ENCODE data around the gene NCOR2. TPM values are rescaled to one million over a fixed set of nuclear protein-coding genes. Genes with fewer than 3 reads are reported as not detected.

NCOR2 gene
- total RNA-seq, 1 donor from 2014 or later, result 20.3 TPM

DNA sequence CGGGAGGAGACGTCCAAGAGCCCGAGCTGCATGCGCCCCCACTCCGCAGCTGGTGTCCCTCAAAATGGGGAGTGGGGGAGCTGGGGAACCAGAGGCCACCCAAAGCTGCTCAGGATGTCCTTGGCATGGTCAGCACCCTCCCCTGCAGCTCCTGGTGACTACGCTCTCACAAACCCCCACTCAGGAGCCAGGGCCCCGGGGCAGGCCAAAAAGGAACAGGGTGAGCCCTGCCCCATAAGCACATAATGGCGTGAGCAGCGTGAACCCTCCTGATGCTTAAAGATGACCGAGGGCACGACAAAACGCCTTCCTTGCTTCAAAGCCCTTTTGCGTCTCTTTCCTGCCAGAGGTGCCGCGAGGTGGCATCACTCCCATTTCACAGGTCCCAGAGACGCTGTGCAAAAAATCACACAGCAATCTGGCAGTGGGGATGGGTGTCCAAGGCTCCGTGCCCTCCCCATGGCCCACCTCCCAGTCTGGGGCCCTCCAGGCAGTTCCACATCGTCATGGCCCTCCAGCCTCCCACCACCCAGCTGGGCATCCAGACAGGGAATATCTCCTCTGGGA is 13.5 kb downstream of the NCOR2 start:
- peaks cover 2% of the 10 kb centered on the region for H3K36me3 ChIP-seq (ENCODE audit: control insufficient read depth, insufficient read depth, low read length)
- H3K4me3 ChIP-seq (ENCODE audit: low read depth, low read length), result no peak overlapping the region
- no peak for DNase-seq (ENCODE audit: low read depth)
- FAIRE-seq, result no peak
- H3K27me3 ChIP-seq (ENCODE audit: control insufficient read depth, insufficient read depth, low read length), result no peaks in the 10 kb centered on the region
- TF ChIP-seq CTCF (IDR thresholded peaks at IDR 0.05; ENCODE audit: insufficient read depth, low read length, severe bottlenecking), result no peak

GRCh38 chr12:124551268-124552144 is 15.9 kb downstream of the NCOR2 start:
- Histone ChIP-seq H3K4me3 (ENCODE audit: low read depth, low read length) (no peak overlapping the region), H3K27me3 (ENCODE audit: control insufficient read depth, insufficient read depth, low read length) (no peaks in the 10 kb centered on the region), H3K36me3 (ENCODE audit: control insufficient read depth, insufficient read depth, low read length) (peaks cover 1% of the 10 kb centered on the region)
- DNase-seq (ENCODE audit: low read depth) (peak; percentile 23), FAIRE-seq (no peak)
- TF ChIP-seq CTCF (IDR thresholded peaks at IDR 0.05; ENCODE audit: insufficient read depth, low read length, severe bottlenecking), result no peak

GRCh38 chr12:124550123-124551089 is 17.0 kb downstream of the NCOR2 start:
- DNase-seq (ENCODE audit: low read depth), result peak; percentile 44
- Histone ChIP-seq H3K36me3 (ENCODE audit: control insufficient read depth, insufficient read depth, low read length) (peaks cover 1% of the 10 kb centered on the region), H3K27me3 (ENCODE audit: control insufficient read depth, insufficient read depth, low read length) (no peaks in the 10 kb centered on the region), H3K4me3 (ENCODE audit: low read depth, low read length) (no peak overlapping the region)
- FAIRE-seq, result no peak
- no peak for TF ChIP-seq CTCF (IDR thresholded peaks at IDR 0.05; ENCODE audit: insufficient read depth, low read length, severe bottlenecking)

DNA sequence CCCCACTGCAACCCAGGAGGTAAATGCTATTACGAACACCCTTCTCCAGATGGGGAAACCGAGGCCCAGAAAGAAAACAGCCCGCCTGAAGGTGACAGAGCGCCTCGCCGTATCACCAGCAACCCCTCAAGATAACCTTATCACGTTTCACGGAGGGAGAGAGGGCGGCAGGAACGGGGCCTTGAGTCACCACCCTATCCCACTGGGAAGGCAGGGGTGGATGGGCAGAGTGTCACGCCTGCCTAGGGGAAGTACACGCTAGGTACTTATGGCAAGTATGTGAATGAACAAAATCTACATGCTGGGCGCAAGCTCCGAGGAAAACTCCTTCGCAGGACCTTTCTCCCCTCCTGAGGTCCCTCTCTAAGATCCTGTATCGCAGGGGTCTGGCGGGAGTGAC is 17.8 kb downstream of the NCOR2 start:
- FAIRE-seq, result no peak
- no peak for TF ChIP-seq CTCF (IDR thresholded peaks at IDR 0.05; ENCODE audit: insufficient read depth, low read length, severe bottlenecking)
- no peaks in the 10 kb centered on the region for H3K27me3 ChIP-seq (ENCODE audit: control insufficient read depth, insufficient read depth, low read length)
- H3K36me3 ChIP-seq (ENCODE audit: control insufficient read depth, insufficient read depth, low read length), result peaks cover 1% of the 10 kb centered on the region
- H3K4me3 ChIP-seq (ENCODE audit: low read depth, low read length), result no peak overlapping the region
- DNase-seq (ENCODE audit: low read depth), result peak; percentile 52

DNA sequence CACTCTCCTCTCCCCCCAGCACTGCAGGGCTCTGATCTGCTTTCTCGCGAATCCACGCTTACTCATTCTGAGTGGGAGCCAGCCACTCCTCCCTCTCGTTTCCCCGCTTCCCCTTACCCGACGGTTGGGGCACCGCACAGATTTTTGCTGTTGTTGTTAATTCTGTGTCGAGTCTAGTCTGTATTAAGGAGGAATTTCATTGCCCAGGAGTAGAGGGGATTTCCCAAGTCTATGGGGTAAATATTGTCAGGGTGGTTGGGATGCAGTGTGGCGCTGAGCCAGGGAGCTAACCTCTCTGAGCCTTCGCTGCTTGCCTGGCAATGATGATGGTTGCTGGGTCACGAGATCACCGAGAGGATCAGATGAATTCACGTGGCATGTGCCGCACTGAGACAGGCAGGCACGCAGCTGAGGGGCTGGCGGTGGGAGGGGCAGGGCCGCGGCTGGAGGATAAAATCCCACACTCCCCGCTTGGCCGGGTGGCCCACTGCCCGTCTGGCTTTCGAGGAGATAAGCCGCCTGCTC is 18.5 kb downstream of the NCOR2 start:
- DNase-seq (ENCODE audit: low read depth) (peak; percentile 44), FAIRE-seq (no peak)
- no peak for TF ChIP-seq CTCF (IDR thresholded peaks at IDR 0.05; ENCODE audit: insufficient read depth, low read length, severe bottlenecking)
- peaks cover 1% of the 10 kb centered on the region for H3K36me3 ChIP-seq (ENCODE audit: control insufficient read depth, insufficient read depth, low read length)
- no peak overlapping the region for H3K4me3 ChIP-seq (ENCODE audit: low read depth, low read length)
- H3K27me3 ChIP-seq (ENCODE audit: control insufficient read depth, insufficient read depth, low read length), result no peaks in the 10 kb centered on the region

All from bronchial epithelial cell (primary cell).